HepG2 (cell line): ENCODE data around the gene MXD1. TPM values are rescaled to one million over a fixed set of nuclear protein-coding genes. Genes with fewer than 3 reads are reported as not detected.
A peak's percentile ranks its signal among the peaks of the same experiment; 100 is the strongest.

ENCODE experiments used
- ATF7 ChIP-seq, 2 experiments: fragments of 450-650 bp in 1 of 2; sonication (generic) in 1 of 2; formaldehyde crosslinking in 1 of 2; IDR thresholded peaks; 2 replicates each; pipeline versions ENCODE4 v1.4.0 to v1.6.1; 2016 to 2020; ENCODE audit warnings: antibody characterized with exemption in 1 of 2, mild to moderate bottlenecking in 1 of 2, missing genetic modification reagents in 1 of 2
- BRCA1 ChIP-seq: sonication (generic); formaldehyde crosslinking; IDR thresholded peaks from 2 replicates; pipeline ENCODE4 v1.4.0; 2020; ENCODE audit warnings: missing genetic modification reagents
- CREB1 ChIP-seq, 2 experiments: fragments of 450-650 bp in 1 of 2; IDR thresholded peaks; 2 replicates each; pipeline ENCODE4 v1.6.1; 2016 to 2017; ENCODE audit warnings: control low read depth in 1 of 2, mild to moderate bottlenecking in 1 of 2, missing compliant biosample characterization in 1 of 2, missing genetic modification characterization in 1 of 2
- CSRNP1 ChIP-seq: sonication (generic); formaldehyde crosslinking; IDR thresholded peaks from 2 replicates; pipeline ENCODE4 v1.8.1; 2023; ENCODE audit warnings: mild to moderate bottlenecking, missing genetic modification reagents
- ELF4 ChIP-seq: sonication (generic); formaldehyde crosslinking; IDR thresholded peaks from 2 replicates; pipeline ENCODE4 v1.5.0; 2020; ENCODE audit warnings: missing genetic modification reagents, mild to moderate bottlenecking, moderate library complexity, borderline replicate concordance
- GFI1 ChIP-seq: sonication (generic); formaldehyde crosslinking; IDR thresholded peaks from 2 replicates; pipeline ENCODE4 v1.5.0; 2020; ENCODE audit warnings: missing genetic modification reagents, mild to moderate bottlenecking, borderline replicate concordance
- HDAC2 ChIP-seq: sonication (generic); formaldehyde crosslinking; IDR thresholded peaks from 2 replicates; pipeline ENCODE4 v1.4.0; 2020; ENCODE audit warnings: missing genetic modification reagents
- IRF2 ChIP-seq: IDR thresholded peaks from 2 replicates; pipeline ENCODE4 v1.6.1; 2018; ENCODE audit warnings: missing genetic modification reagents, missing compliant biosample characterization
- ISL2 ChIP-seq: sonication (generic); formaldehyde crosslinking; IDR thresholded peaks from 2 replicates; pipeline ENCODE4 v1.5.0; 2020; ENCODE audit warnings: missing genetic modification reagents
- JUN ChIP-seq: sonication (generic); formaldehyde crosslinking; IDR thresholded peaks from 2 replicates; pipeline ENCODE4 v1.4.0; 2020; ENCODE audit warnings: mild to moderate bottlenecking, missing genetic modification reagents
- KLF16 ChIP-seq, 2 experiments: sonication (generic) in 1 of 2; formaldehyde crosslinking in 1 of 2; IDR thresholded peaks; 2 replicates each; pipeline versions ENCODE4 v1.6.1 to v1.8.0; 2016 to 2023; ENCODE audit warnings: missing genetic modification reagents in 2 of 2, missing compliant biosample characterization in 1 of 2
- MAX ChIP-seq: IDR thresholded peaks from 2 replicates; pipeline ENCODE4 v1.6.1; 2012; ENCODE audit warnings: inconsistent platforms
- RBFOX2 ChIP-seq: fragments of 200-400 bp; formaldehyde crosslinking; IDR thresholded peaks from 2 replicates; pipeline ENCODE4 v1.6.1; 2017; ENCODE audit warnings: low read depth, mild to moderate bottlenecking, low read length
- RBM39 ChIP-seq: fragments of 200-400 bp; formaldehyde crosslinking; IDR thresholded peaks from one replicate; pipeline ENCODE4 v1.6.1; 2018; ENCODE audit warnings: antibody characterized with exemption, mild to moderate bottlenecking, low read depth, low read length; ENCODE audit not compliant: poor library complexity, severe bottlenecking
- SRY ChIP-seq: sonication (generic); formaldehyde crosslinking; IDR thresholded peaks from 2 replicates; pipeline ENCODE4 v1.8.0; 2022; ENCODE audit warnings: mild to moderate bottlenecking, missing genetic modification reagents
- TGIF2 ChIP-seq: IDR thresholded peaks from 2 replicates; pipeline ENCODE4 v1.6.1; 2016; ENCODE audit warnings: control low read depth, missing compliant biosample characterization
- ZNF292 ChIP-seq: sonication (generic); formaldehyde crosslinking; IDR thresholded peaks from 2 replicates; pipeline ENCODE4 v1.8.1; 2022; ENCODE audit warnings: mild to moderate bottlenecking, low read depth, missing genetic modification reagents, borderline replicate concordance
- ZNF329 ChIP-seq: sonication (generic); formaldehyde crosslinking; IDR thresholded peaks from 2 replicates; pipeline ENCODE4 v1.9.0; 2021; ENCODE audit warnings: low read depth, mild to moderate bottlenecking, missing genetic modification reagents
- ZNF335 ChIP-seq: sonication (generic); formaldehyde crosslinking; IDR thresholded peaks from 2 replicates; pipeline ENCODE4 v1.4.0; 2020; ENCODE audit warnings: missing genetic modification reagents
- ZNF343 ChIP-seq: sonication (generic); formaldehyde crosslinking; IDR thresholded peaks from 2 replicates; pipeline ENCODE4 v1.4.0; 2020; ENCODE audit warnings: mild to moderate bottlenecking, missing genetic modification reagents
- polyA plus RNA-seq, 8 experiments: library from polyadenylated mRNA; depleted of rRNA in 3 of 8; stranded (reverse) in 7 of 8; unstranded in 1 of 8; fragments of >200 nt; fragmentation: Illumina TruSeq in 4 of 8; extraction: Trizol in 4 of 8; gene quantifications; 2 replicates each; pipeline versions ENCODE4 v1.2.1 to v1.2.3, GENCODE V29; 2011 to 2016; ENCODE audit warnings: low read depth in 4 of 8, missing spikeins in 1 of 8, mixed read lengths in 1 of 8; ENCODE audit not compliant: insufficient read depth in 1 of 8
- total RNA-seq, 5 experiments: library from RNA; depleted of rRNA; stranded (reverse); fragments of >200 nt; fragmentation: Illumina TruSeq; extraction: Trizol; gene quantifications; 2 replicates each; pipeline ENCODE4 v1.2.3, GENCODE V29; 2016; ENCODE audit warnings: low read depth in 1 of 5
- TF ChIP-seq, protein P1 (sequence below): sonication (generic); IDR thresholded peaks from 2 replicates; pipeline ENCODE4 v1.6.1; 2016; ENCODE audit warnings: low read depth, borderline replicate concordance
- TF ChIP-seq, protein P2 (sequence below): sonication (generic); formaldehyde crosslinking; IDR thresholded peaks from 2 replicates; pipeline ENCODE4 v1.4.0; 2020; ENCODE audit warnings: missing genetic modification reagents
- TF ChIP-seq, protein P3 (sequence below): sonication (generic); formaldehyde crosslinking; conservative IDR thresholded peaks from 2 replicates; pipeline ENCODE4 v1.8.0; 2022; ENCODE audit warnings: mild to moderate bottlenecking, moderate library complexity, missing genetic modification reagents

The MXD1 gene
- total and polyA plus RNA-seq, 2 of the 13 experiments (the other 11 are each of a cell fraction or from before 2014, with no cell fraction given) = 6.4 to 14.9 TPM

- TF ChIP-seq ISL2 (CRISPR knock-in tag) = peak; percentile 78
- TF ChIP-seq, protein P1, sequence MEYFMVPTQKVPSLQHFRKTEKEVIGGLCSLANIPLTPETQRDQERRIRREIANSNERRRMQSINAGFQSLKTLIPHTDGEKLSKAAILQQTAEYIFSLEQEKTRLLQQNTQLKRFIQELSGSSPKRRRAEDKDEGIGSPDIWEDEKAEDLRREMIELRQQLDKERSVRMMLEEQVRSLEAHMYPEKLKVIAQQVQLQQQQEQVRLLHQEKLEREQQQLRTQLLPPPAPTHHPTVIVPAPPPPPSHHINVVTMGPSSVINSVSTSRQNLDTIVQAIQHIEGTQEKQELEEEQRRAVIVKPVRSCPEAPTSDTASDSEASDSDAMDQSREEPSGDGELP = peak; percentile 31; the same call in 1 of the 2 replicates
- TF ChIP-seq ATF7 (IDR thresholded peaks at IDR 0.05) = peak; percentile 83
- no peak; the same call in 1 of the 2 replicates for TF ChIP-seq ATF7 (CRISPR knock-in tag; IDR thresholded peaks at IDR 0.05)
- peak; percentile 48; the same call in 1 of the 2 replicates for TF ChIP-seq ELF4
- TF ChIP-seq BRCA1 (CRISPR knock-in tag) = no peak
- peak; percentile 89 for TF ChIP-seq HDAC2 (CRISPR knock-in tag)
- peak; percentile 84; the same call in 1 of the 2 replicates for TF ChIP-seq ZNF292
- TF ChIP-seq ZNF335 = no peak
- TF ChIP-seq, protein P2, sequence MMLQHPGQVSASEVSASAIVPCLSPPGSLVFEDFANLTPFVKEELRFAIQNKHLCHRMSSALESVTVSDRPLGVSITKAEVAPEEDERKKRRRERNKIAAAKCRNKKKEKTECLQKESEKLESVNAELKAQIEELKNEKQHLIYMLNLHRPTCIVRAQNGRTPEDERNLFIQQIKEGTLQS (CRISPR knock-in tag) = peak; percentile 70; the same call in 1 of the 2 replicates
- TF ChIP-seq GFI1 (CRISPR knock-in tag) = peak; percentile 6; the same call in 1 of the 2 replicates
- TF ChIP-seq, protein P3, sequence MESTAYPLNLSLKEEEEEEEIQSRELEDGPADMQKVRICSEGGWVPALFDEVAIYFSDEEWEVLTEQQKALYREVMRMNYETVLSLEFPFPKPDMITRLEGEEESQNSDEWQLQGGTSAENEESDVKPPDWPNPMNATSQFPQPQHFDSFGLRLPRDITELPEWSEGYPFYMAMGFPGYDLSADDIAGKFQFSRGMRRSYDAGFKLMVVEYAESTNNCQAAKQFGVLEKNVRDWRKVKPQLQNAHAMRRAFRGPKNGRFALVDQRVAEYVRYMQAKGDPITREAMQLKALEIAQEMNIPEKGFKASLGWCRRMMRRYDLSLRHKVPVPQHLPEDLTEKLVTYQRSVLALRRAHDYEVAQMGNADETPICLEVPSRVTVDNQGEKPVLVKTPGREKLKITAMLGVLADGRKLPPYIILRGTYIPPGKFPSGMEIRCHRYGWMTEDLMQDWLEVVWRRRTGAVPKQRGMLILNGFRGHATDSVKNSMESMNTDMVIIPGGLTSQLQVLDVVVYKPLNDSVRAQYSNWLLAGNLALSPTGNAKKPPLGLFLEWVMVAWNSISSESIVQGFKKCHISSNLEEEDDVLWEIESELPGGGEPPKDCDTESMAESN (CRISPR knock-in tag) = peak; percentile 97
- TF ChIP-seq RBFOX2 = no peak
- TF ChIP-seq CSRNP1 (CRISPR knock-in tag) = no peak
- peak in 1 of 2 experiments; percentile 42; a peak in 1 of 4 replicates for TF ChIP-seq KLF16 (CRISPR knock-in tag; IDR thresholded peaks at IDR 0.05)
- no peak for TF ChIP-seq SRY (CRISPR knock-in tag)
- TF ChIP-seq JUN (CRISPR knock-in tag) = 0 out of 2 replicates have a peak, but pooled peaks have one; percentile 70
- TF ChIP-seq MAX = peak; percentile 46
- 0 out of 2 replicates have a peak, but pooled peaks have one; percentile 29 for TF ChIP-seq ZNF343 (CRISPR knock-in tag)
- TF ChIP-seq TGIF2 (CRISPR knock-in tag) = peak; percentile 84
- no peak for TF ChIP-seq IRF2 (CRISPR knock-in tag)
- 0 out of 2 replicates have a peak, but pooled peaks have one; percentile 7 for TF ChIP-seq CREB1 (IDR thresholded peaks at IDR 0.05)
- peak; percentile 84 for TF ChIP-seq CREB1 (CRISPR knock-in tag; IDR thresholded peaks at IDR 0.05)
- no peak for TF ChIP-seq RBM39
- TF ChIP-seq ZNF329 (CRISPR knock-in tag) = 0 out of 2 replicates have a peak, but pooled peaks have one; percentile 35
Observed at GRCh38 chr2:69933839-69934613, 19.1 kb downstream of the MXD1 start (continued).
